ENCODE data around the gene RAB20. TPM values are rescaled to one million over a fixed set of nuclear protein-coding genes. Genes with fewer than 3 reads are reported as not detected.

RAB20 gene
- total and polyA plus RNA-seq, 10 of the 15 experiments (the other 5 are each of a cell fraction or from before 2014, with no cell fraction given): 0.48 to 33.1 (median 9.6) TPM

GRCh38 chr13:110564472-110564985 is 3.0 kb upstream of the RAB20 start (continued):
- TF ChIP-seq KAT2A (conservative IDR thresholded peaks at IDR 0.05; ENCODE audit: control insufficient read depth, low read depth, low read length): no peak
- TF ChIP-seq EP300 (IDR thresholded peaks at IDR 0.05; ENCODE audit: borderline replicate concordance in 1 of 2, control insufficient read depth in 1 of 2, low read depth in 2 of 2, low read length in 2 of 2): no peak
- no peak for TF ChIP-seq CEBPZ (IDR thresholded peaks at IDR 0.05; ENCODE audit: low read depth, low read length)
- TF ChIP-seq DPF2 (IDR thresholded peaks at IDR 0.05): no peak

GRCh38 chr13:110563463-110563774 is 1.9 kb upstream of the RAB20 start:
- RAD21 ChIA-PET (ENCODE audit: unreplicated experiment): interaction anchor here (1.5 to 2.2 kb wide), 2 partner anchors 47 to 119 kb away, joined by 5 to 9 read pairs; no protein-coding TSS in a partner anchor
- Histone ChIP-seq H3K4me2 (ENCODE audit: control insufficient read depth, insufficient read depth) (no peak overlapping the region), H3K9me3 (replicated peaks; ENCODE audit: control insufficient read depth, insufficient read depth, low read length) (no peaks in the 10 kb centered on the region), H2AFZ (ENCODE audit: control insufficient read depth, low read depth, low read length) (no peak overlapping the region), H3K4me3 (no peak overlapping the region), H3K27ac (ENCODE audit: control insufficient read depth, insufficient read depth) (no peak overlapping the region), H3K36me3 (ENCODE audit: control insufficient read depth in 2 of 2, insufficient read depth in 2 of 2, low read length in 1 of 2) (no peaks in the 10 kb centered on the region), H3K9ac (ENCODE audit: control insufficient read depth, insufficient read depth, low read length) (no peak overlapping the region), H4K20me1 (ENCODE audit: control insufficient read depth, insufficient read depth) (no peaks in the 10 kb centered on the region), H3K27me3 (replicated peaks in 1 of 2; ENCODE audit: control insufficient read depth in 2 of 2, insufficient read depth in 2 of 2, low read length in 1 of 2) (no peaks in the 10 kb centered on the region), H3K4me1 (ENCODE audit: control insufficient read depth, insufficient read depth, low read length) (peaks cover 2% of the 10 kb centered on the region), H3K79me2 (ENCODE audit: control insufficient read depth, insufficient read depth, low read length) (peaks cover 4% of the 10 kb centered on the region; the same call in 1 of the 2 replicates)
- SMC1A ChIA-PET (ENCODE audit: uncharacterized antibody, unreplicated experiment): interaction anchor here (0.8 to 2.2 kb wide), 4 partner anchors 11 to 32 kb away, joined by 3 to 7 read pairs (median 4); no protein-coding TSS in a partner anchor
- no TSS peak for BruUV-seq (replicated peaks)
- CTCF ChIA-PET: interaction anchor here (1.6 kb wide), 1 partner anchor 108 kb away, joined by 5 read pairs; no protein-coding TSS in a partner anchor
- DNase-seq (ENCODE audit: low read depth, low spot score): no peak
- in situ Hi-C loops (cut with MboI) (no loop called here), intact Hi-C loops (cut with micrococcal nuclease; ENCODE audit: unreplicated experiment) (loop anchor here (5.0 to 10.0 kb wide), 2 partner anchors 91 to 429 kb away; no protein-coding TSS in a partner anchor)
- POLR2A ChIA-PET: no interaction called here
- no peak for ATAC-seq
- WGBS (ENCODE audit: insufficient coverage, insufficient replicate concordance, low lambda C conversion rate, missing lambda C conversion rate): 74% methylated on average over 9 of the region's 9 CpGs
- FAIRE-seq: no peak
- TF ChIP-seq ASH2L (IDR thresholded peaks at IDR 0.05; ENCODE audit: borderline replicate concordance, low read depth) (no peak), POLR2A (IDR thresholded peaks at IDR 0.05; ENCODE audit: low read depth, low read length) (no peak), IRF5 (IDR thresholded peaks at IDR 0.05; ENCODE audit: borderline replicate concordance) (no peak), CBX3 (IDR thresholded peaks at IDR 0.05; ENCODE audit: borderline replicate concordance, low read depth) (no peak), FOXK2 (IDR thresholded peaks at IDR 0.05) (no peak), USF1 (IDR thresholded peaks at IDR 0.05; ENCODE audit: borderline replicate concordance, extremely low read length, insufficient read depth, low read depth, low read length) (no peak), BCLAF1 (IDR thresholded peaks at IDR 0.05) (no peak), MTA2 (IDR thresholded peaks at IDR 0.05; ENCODE audit: low read depth) (no peak)
